K562 (cell line): Measurements from ENCODE around the gene DOCK6. TPM values are rescaled to one million over a fixed set of nuclear protein-coding genes. Genes with fewer than 3 reads are reported as not detected.

Experiments used
- CBFA2T3 ChIP-seq: fragments of 450-650 bp; IDR thresholded peaks from 2 replicates; pipeline ENCODE4 v1.6.1; 2017
- CBX5 ChIP-seq: IDR thresholded peaks from 2 replicates; pipeline ENCODE4 v1.6.1; 2014; ENCODE audit warnings: low read depth, borderline replicate concordance
- CEBPG ChIP-seq, 3 experiments: fragments of 200-800 bp in 1 of 3; sonication (Bioruptor generic) in 1 of 3; sonication (generic) in 1 of 3; formaldehyde crosslinking in 1 of 3; IDR thresholded peaks in 2 of 3; conservative IDR thresholded peaks in 1 of 3; 2 replicates each; pipeline versions ENCODE4 v1.6.1 to v1.8.0; 2016 to 2022; ENCODE audit warnings: missing compliant biosample characterization in 2 of 3, missing genetic modification characterization in 2 of 3, mild to moderate bottlenecking in 1 of 3, missing genetic modification reagents in 1 of 3
- CHCHD3 ChIP-seq: fragments of 250-450 bp; sonication (Bioruptor Pico); IDR thresholded peaks from 2 replicates; pipeline ENCODE4 v2.1.2; 2022; ENCODE audit warnings: mild to moderate bottlenecking
- FOSL1 ChIP-seq: fragments of 200-800 bp; sonication (Bioruptor generic); conservative IDR thresholded peaks from 2 replicates; pipeline ENCODE4 v1.6.1; 2016; ENCODE audit warnings: missing genetic modification characterization, missing compliant biosample characterization
- GTF2F1 ChIP-seq: IDR thresholded peaks from 2 replicates; pipeline ENCODE4 v1.6.1; 2011; ENCODE audit warnings: low read depth, low read length, improper control_type of control experiment
- HDAC3 ChIP-seq: fragments of 450-650 bp; IDR thresholded peaks from 2 replicates; pipeline ENCODE4 v1.6.1; 2018; ENCODE audit warnings: borderline replicate concordance, mild to moderate bottlenecking, moderate library complexity; ENCODE audit not compliant: partially characterized antibody
- HMG20B ChIP-seq: fragments of 250-450 bp; sonication (Bioruptor Pico); IDR thresholded peaks from 2 replicates; pipeline ENCODE4 v1.5.0; 2021; ENCODE audit warnings: mild to moderate bottlenecking
- KDM1A ChIP-seq, 2 experiments: fragments of 450-650 bp; IDR thresholded peaks; 2 replicates each; pipeline ENCODE4 v1.6.1; 2016; ENCODE audit warnings: mild to moderate bottlenecking in 2 of 2
- MAFF ChIP-seq: IDR thresholded peaks from 2 replicates; pipeline ENCODE4 v1.6.1; 2012; ENCODE audit warnings: low read length, improper control_type of control experiment
- MCM7 ChIP-seq, 2 experiments: fragments of 450-650 bp; IDR thresholded peaks; 2 replicates each; pipeline ENCODE4 v1.6.1; 2016 to 2018
- NFRKB ChIP-seq: fragments of 450-650 bp; IDR thresholded peaks from 2 replicates; pipeline ENCODE4 v1.6.1; 2016; ENCODE audit warnings: low read depth
- SMARCE1 ChIP-seq: fragments of 450-650 bp; IDR thresholded peaks from 2 replicates; pipeline ENCODE4 v1.7.1; 2016; ENCODE audit warnings: mild to moderate bottlenecking
- THRAP3 ChIP-seq: fragments of 450-650 bp; IDR thresholded peaks from 2 replicates; pipeline ENCODE4 v1.6.1; 2016; ENCODE audit warnings: mild to moderate bottlenecking, inconsistent platforms, borderline replicate concordance
- ZBTB7A ChIP-seq: IDR thresholded peaks from 2 replicates; pipeline ENCODE4 v1.6.1; 2011; ENCODE audit warnings: low read depth, mild to moderate bottlenecking, low read length, moderate library complexity, borderline replicate concordance; ENCODE audit not compliant: control insufficient read depth
- ZFPM2 ChIP-seq: fragments of 250-450 bp; sonication (Bioruptor Pico); IDR thresholded peaks from 2 replicates; pipeline ENCODE4 v1.5.1; 2022; ENCODE audit warnings: mild to moderate bottlenecking
- ZNF41 ChIP-seq: fragments of 250-450 bp; sonication (Bioruptor Pico); conservative IDR thresholded peaks from 2 replicates; pipeline ENCODE4 v1.4.0; 2020; ENCODE audit warnings: mild to moderate bottlenecking
- ZNF584 ChIP-seq: fragments of 200-800 bp; sonication (Bioruptor generic); IDR thresholded peaks from 2 replicates; pipeline ENCODE4 v1.6.1; 2016; ENCODE audit warnings: low read depth, mild to moderate bottlenecking, missing genetic modification characterization, missing compliant biosample characterization
- ZNF766 ChIP-seq: fragments of 200-800 bp; sonication (Bioruptor generic); conservative IDR thresholded peaks from 2 replicates; pipeline ENCODE4 v1.6.1; 2016; ENCODE audit warnings: missing genetic modification characterization, missing compliant biosample characterization
- polyA plus RNA-seq, 8 experiments: library from polyadenylated mRNA; depleted of rRNA in 4 of 8; stranded (reverse) in 5 of 8; unstranded in 3 of 8; fragments of >200 nt; fragmentation: Nextera tagmentation in 2 of 8; fragmentation: Illumina TruSeq in 1 of 8; extraction: Ambion mirVana in 2 of 8; extraction: Trizol in 1 of 8; gene quantifications; 2 replicates each; pipeline versions ENCODE4 v1.2.1 to v1.2.3, GENCODE V29; 2011 to 2014; ENCODE audit warnings: inconsistent platforms in 1 of 8, missing spikeins in 1 of 8
- total RNA-seq, 7 experiments: library from RNA; depleted of rRNA in 6 of 7; stranded (reverse); fragments of >200 nt in 6 of 7; fragmentation: Illumina TruSeq in 2 of 7; extraction: Trizol in 2 of 7; gene quantifications; 2 replicates each; pipeline versions ENCODE4 v1.2.1 to v1.2.3, GENCODE V29; 2011 to 2021; ENCODE audit warnings: low replicate concordance in 1 of 7
- TF ChIP-seq, protein P1 (sequence below): fragments of 450-650 bp; IDR thresholded peaks from 2 replicates; pipeline ENCODE4 v1.7.1; 2018; ENCODE audit warnings: mild to moderate bottlenecking, low read depth; ENCODE audit not compliant: partially characterized antibody
- TF ChIP-seq, protein P2 (sequence below): fragments of 250-450 bp; sonication (Bioruptor Pico); IDR thresholded peaks from 2 replicates; pipeline ENCODE4 v1.8.0; 2021; ENCODE audit warnings: moderate library complexity, mild to moderate bottlenecking, inconsistent platforms
- TF ChIP-seq, protein P3 (sequence below): fragments of 200-800 bp; sonication (Bioruptor generic); IDR thresholded peaks from 2 replicates; pipeline ENCODE4 v1.6.1; 2017; ENCODE audit warnings: missing genetic modification characterization, missing compliant biosample characterization
- TF ChIP-seq, protein P4 (sequence below): fragments of 250-450 bp; sonication (Bioruptor Pico); IDR thresholded peaks from 2 replicates; pipeline ENCODE4 v1.4.0; 2020; ENCODE audit warnings: mild to moderate bottlenecking
- TF ChIP-seq, protein P5 (sequence below): fragments of 250-450 bp; sonication (Bioruptor Pico); IDR thresholded peaks from 2 replicates; pipeline ENCODE4 v1.4.0; 2020; ENCODE audit warnings: borderline replicate concordance

The DOCK6 gene
- total and polyA plus RNA-seq, 9 of the 15 experiments (the other 6 are each of a cell fraction or from before 2014, with no cell fraction given), result 0.35 to 19.3 (median 3.8) TPM

DNA sequence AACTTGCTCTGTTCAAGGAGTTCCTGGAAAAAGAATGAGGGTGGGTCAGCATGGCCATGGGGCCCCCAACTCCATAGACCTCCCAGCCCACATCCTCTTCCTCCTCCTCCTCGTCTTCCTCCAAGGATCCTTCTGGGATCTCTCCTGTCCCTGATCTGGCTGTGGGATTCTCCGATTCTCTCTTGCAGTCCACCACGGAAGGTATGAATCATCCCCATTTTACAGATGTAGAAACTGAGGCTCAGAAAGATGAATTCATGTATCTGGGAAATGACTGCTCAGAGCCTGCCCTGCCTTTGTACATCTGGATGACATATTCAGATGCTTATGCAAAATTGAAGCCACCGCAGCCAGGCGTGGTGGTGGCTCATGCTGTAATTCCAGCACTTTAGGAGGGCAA lies 62.8 kb downstream of the DOCK6 start (continued):
- TF ChIP-seq CBX5 (no peak), MAFF (no peak), GTF2F1 (no peak), THRAP3 (no peak), ZFPM2 (CRISPR knock-in tag) (no peak), HDAC3 (no peak), SMARCE1 (no peak), CEBPG (CRISPR knock-in tag; IDR thresholded peaks at IDR 0.05) (no peak), CEBPG (tag; conservative IDR thresholded peaks at IDR 0.05 in 1 of 2, IDR thresholded peaks at IDR 0.05 in 1 of 2) (no peak), ZNF766 (CRISPR knock-in tag) (no peak), ZNF41 (CRISPR knock-in tag) (no peak), CBFA2T3 (no peak), FOSL1 (no peak), ZNF584 (CRISPR knock-in tag) (no peak), ZBTB7A (no peak), CHCHD3 (no peak), MCM7 (IDR thresholded peaks at IDR 0.05) (no peak), HMG20B (CRISPR knock-in tag) (no peak), KDM1A (IDR thresholded peaks at IDR 0.05) (peak; percentile 77 to 86), NFRKB (no peak)
- TF ChIP-seq, protein P1, sequence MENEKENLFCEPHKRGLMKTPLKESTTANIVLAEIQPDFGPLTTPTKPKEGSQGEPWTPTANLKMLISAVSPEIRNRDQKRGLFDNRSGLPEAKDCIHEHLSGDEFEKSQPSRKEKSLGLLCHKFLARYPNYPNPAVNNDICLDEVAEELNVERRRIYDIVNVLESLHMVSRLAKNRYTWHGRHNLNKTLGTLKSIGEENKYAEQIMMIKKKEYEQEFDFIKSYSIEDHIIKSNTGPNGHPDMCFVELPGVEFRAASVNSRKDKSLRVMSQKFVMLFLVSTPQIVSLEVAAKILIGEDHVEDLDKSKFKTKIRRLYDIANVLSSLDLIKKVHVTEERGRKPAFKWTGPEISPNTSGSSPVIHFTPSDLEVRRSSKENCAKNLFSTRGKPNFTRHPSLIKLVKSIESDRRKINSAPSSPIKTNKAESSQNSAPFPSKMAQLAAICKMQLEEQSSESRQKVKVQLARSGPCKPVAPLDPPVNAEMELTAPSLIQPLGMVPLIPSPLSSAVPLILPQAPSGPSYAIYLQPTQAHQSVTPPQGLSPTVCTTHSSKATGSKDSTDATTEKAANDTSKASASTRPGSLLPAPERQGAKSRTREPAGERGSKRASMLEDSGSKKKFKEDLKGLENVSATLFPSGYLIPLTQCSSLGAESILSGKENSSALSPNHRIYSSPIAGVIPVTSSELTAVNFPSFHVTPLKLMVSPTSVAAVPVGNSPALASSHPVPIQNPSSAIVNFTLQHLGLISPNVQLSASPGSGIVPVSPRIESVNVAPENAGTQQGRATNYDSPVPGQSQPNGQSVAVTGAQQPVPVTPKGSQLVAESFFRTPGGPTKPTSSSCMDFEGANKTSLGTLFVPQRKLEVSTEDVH, result no peak
- TF ChIP-seq, protein P2, sequence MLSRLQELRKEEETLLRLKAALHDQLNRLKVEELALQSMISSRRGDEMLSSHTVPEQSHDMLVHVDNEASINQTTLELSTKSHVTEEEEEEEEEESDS (CRISPR knock-in tag), result no peak
- TF ChIP-seq, protein P3, sequence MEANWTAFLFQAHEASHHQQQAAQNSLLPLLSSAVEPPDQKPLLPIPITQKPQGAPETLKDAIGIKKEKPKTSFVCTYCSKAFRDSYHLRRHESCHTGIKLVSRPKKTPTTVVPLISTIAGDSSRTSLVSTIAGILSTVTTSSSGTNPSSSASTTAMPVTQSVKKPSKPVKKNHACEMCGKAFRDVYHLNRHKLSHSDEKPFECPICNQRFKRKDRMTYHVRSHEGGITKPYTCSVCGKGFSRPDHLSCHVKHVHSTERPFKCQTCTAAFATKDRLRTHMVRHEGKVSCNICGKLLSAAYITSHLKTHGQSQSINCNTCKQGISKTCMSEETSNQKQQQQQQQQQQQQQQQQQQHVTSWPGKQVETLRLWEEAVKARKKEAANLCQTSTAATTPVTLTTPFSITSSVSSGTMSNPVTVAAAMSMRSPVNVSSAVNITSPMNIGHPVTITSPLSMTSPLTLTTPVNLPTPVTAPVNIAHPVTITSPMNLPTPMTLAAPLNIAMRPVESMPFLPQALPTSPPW, result no peak
- TF ChIP-seq, protein P4, sequence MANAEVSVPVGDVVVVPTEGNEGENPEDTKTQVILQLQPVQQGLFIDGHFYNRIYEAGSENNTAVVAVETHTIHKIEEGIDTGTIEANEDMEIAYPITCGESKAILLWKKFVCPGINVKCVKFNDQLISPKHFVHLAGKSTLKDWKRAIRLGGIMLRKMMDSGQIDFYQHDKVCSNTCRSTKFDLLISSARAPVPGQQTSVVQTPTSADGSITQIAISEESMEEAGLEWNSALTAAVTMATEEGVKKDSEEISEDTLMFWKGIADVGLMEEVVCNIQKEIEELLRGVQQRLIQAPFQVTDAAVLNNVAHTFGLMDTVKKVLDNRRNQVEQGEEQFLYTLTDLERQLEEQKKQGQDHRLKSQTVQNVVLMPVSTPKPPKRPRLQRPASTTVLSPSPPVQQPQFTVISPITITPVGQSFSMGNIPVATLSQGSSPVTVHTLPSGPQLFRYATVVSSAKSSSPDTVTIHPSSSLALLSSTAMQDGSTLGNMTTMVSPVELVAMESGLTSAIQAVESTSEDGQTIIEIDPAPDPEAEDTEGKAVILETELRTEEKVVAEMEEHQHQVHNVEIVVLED, result no peak
- TF ChIP-seq, protein P5, sequence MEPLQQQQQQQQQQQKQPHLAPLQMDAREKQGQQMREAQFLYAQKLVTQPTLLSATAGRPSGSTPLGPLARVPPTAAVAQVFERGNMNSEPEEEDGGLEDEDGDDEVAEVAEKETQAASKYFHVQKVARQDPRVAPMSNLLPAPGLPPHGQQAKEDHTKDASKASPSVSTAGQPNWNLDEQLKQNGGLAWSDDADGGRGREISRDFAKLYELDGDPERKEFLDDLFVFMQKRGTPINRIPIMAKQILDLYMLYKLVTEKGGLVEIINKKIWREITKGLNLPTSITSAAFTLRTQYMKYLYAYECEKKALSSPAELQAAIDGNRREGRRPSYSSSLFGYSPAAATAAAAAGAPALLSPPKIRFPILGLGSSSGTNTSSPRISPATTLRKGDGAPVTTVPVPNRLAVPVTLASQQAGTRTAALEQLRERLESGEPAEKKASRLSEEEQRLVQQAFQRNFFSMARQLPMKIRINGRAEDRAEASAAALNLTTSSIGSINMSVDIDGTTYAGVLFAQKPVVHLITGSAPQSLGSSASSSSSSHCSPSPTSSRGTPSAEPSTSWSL (CRISPR knock-in tag), result no peak
